ENCODE data around the gene ANKRD33B.

GRCh38 chr5:10540036-10540544, 23.8 kb upstream of the ANKRD33B start:
- TF ChIP-seq CTCF (conservative IDR thresholded peaks at IDR 0.05; ENCODE audit: low read depth in 2 of 2), result no peak
- TF ChIP-seq JUNB (IDR thresholded peaks at IDR 0.05; ENCODE audit: unreplicated experiment), result no peak
- TF ChIP-seq REST (IDR thresholded peaks at IDR 0.05; ENCODE audit: unreplicated experiment), result no peak
- TF ChIP-seq POLR2AphosphoS5 (IDR thresholded peaks at IDR 0.05; ENCODE audit: low read depth), result no peak
- no peak for TF ChIP-seq CREB1 (CRISPR knock-in tag; IDR thresholded peaks at IDR 0.05; ENCODE audit: low read depth)
- TF ChIP-seq STAT1 (IDR thresholded peaks at IDR 0.05; ENCODE audit: unreplicated experiment), result no peak
- TF ChIP-seq EZH2 (IDR thresholded peaks at IDR 0.05; ENCODE audit: low read depth, unreplicated experiment), result no peak
- TF ChIP-seq ZNF114 (CRISPR knock-in tag; IDR thresholded peaks at IDR 0.05), result no peak
- TF ChIP-seq EZH2phosphoT487 (IDR thresholded peaks at IDR 0.05; ENCODE audit: unreplicated experiment), result no peak
- no peak for TF ChIP-seq NANOG (IDR thresholded peaks at IDR 0.05; ENCODE audit: borderline replicate concordance)
- TF ChIP-seq ZNF331 (CRISPR knock-in tag; IDR thresholded peaks at IDR 0.05; ENCODE audit: low read depth), result no peak
- no peak for TF ChIP-seq ETS1 (IDR thresholded peaks at IDR 0.05)

Measured in GM23338 (cell line).